ENCODE data around the gene RTN3.
A peak's percentile ranks its signal among the peaks of the same experiment; 100 is the strongest.

DNA sequence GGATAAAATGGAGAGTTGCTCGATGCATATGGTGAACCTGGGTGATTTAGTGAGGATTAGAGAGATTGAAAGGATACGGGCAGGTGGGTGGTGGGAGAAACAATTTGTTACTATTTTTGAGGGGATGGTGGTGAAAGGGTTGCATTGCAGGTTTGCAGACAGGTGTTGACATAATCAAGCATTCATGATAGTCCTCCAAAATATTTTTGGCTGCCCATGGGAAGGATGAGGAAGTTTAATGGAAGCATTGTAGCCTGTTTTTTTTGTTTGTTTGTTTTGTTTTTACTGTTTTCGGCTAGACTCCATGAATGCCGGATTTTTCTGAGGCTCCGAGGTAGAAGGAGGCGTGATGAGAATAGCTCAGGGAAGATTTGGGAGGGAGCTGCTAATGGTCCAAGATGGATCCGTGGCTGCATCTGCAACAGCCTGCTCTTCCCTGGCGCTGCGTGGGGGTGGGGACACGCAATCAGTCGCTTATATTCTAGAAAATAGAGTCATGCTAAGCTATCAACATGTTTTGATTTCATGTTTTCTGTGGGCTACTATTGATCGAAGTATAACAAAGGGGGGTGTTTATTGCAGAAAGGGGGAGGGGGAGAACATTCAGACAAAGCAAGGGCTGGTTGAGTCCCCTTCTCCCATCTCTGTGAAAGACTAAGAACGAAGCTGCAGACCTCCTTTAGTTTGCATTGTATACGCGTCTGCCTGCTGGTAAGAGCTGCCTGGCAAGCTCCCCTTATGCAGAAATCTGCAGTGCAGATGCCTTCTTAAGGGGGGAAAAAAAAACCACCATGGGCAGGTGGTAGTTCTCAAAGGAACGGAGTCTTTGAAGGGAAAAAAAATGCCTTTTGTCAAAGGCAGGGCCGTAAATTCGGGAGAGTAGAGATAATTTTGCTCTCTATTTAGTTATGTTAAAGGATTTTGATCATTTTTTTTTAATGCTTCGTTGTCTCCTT is 1.0 kb downstream of the RTN3 start:
- TF ChIP-seq, protein P1, sequence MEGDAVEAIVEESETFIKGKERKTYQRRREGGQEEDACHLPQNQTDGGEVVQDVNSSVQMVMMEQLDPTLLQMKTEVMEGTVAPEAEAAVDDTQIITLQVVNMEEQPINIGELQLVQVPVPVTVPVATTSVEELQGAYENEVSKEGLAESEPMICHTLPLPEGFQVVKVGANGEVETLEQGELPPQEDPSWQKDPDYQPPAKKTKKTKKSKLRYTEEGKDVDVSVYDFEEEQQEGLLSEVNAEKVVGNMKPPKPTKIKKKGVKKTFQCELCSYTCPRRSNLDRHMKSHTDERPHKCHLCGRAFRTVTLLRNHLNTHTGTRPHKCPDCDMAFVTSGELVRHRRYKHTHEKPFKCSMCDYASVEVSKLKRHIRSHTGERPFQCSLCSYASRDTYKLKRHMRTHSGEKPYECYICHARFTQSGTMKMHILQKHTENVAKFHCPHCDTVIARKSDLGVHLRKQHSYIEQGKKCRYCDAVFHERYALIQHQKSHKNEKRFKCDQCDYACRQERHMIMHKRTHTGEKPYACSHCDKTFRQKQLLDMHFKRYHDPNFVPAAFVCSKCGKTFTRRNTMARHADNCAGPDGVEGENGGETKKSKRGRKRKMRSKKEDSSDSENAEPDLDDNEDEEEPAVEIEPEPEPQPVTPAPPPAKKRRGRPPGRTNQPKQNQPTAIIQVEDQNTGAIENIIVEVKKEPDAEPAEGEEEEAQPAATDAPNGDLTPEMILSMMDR (conservative IDR thresholded peaks at IDR 0.05; ENCODE audit: low read length): peak; percentile 46; the same call in 1 of the 2 replicates
- TF ChIP-seq EZH2phosphoT487 (IDR thresholded peaks at IDR 0.05; ENCODE audit: borderline replicate concordance, low read depth, low read length): no peak

All from OCI-LY7 (cell line).